Naive B cell (primary cell): ENCODE measurements around the gene PRKG1. TPM values are rescaled to one million over a fixed set of nuclear protein-coding genes. Genes with fewer than 3 reads are reported as not detected.

Experiments
- ATAC-seq, 2 donors: fragments of 150-1000 bp; cut with Tn5 transposase; 2 replicates each; pipeline ENCODE4 v1.10.0; 2021; ENCODE audit warnings: low read depth in 2 of 2, mild to moderate bottlenecking in 2 of 2, moderate library complexity in 2 of 2
- DNase-seq: peaks from one replicate; pipeline ENCODE4 v3.0.0; 2022
- H3K27ac Mint-ChIP-seq, 6 donors: one replicate each; pipeline ENCODE4 v1.8.0; 2020 to 2022; ENCODE audit warnings: mild to moderate bottlenecking in 6 of 6, mixed read lengths in 6 of 6, moderate library complexity in 5 of 6, inconsistent platforms in 2 of 6
- H3K27me3 Mint-ChIP-seq, 3 donors: one replicate each; pipeline ENCODE4 v1.8.0; 2021 to 2022; ENCODE audit warnings: mixed read lengths in 3 of 3, mild to moderate bottlenecking in 1 of 3
- H3K36me3 Mint-ChIP-seq, 2 donors: one replicate each; pipeline ENCODE4 v1.8.0; 2020 to 2022; ENCODE audit warnings: mixed read lengths in 2 of 2, inconsistent platforms in 1 of 2, mild to moderate bottlenecking in 1 of 2
- H3K4me1 Mint-ChIP-seq, 3 donors: one replicate each; pipeline ENCODE4 v1.8.0; 2020 to 2022; ENCODE audit warnings: mixed read lengths in 3 of 3, inconsistent platforms in 1 of 3, mild to moderate bottlenecking in 1 of 3, moderate library complexity in 1 of 3
- H3K4me3 Mint-ChIP-seq, 8 donors: one replicate each; pipeline ENCODE4 v1.8.0; 2020 to 2022; ENCODE audit warnings: mild to moderate bottlenecking in 8 of 8, mixed read lengths in 8 of 8, moderate library complexity in 8 of 8, inconsistent platforms in 2 of 8
- H3K9me3 Mint-ChIP-seq, 7 donors: one replicate each; pipeline ENCODE4 v1.8.0; 2020 to 2022; ENCODE audit warnings: mixed read lengths in 7 of 7, mild to moderate bottlenecking in 5 of 7, inconsistent platforms in 2 of 7, moderate library complexity in 1 of 7
- polyA plus RNA-seq, 6 donors: library from polyadenylated mRNA; unstranded; fragments of 300-500 nt; fragmentation: Illumina TruSeq; gene quantifications; one replicate each; pipeline ENCODE4 v1.2.3, GENCODE V29; 2021; ENCODE audit warnings: low read depth in 6 of 6

The PRKG1 gene
- polyA plus RNA-seq, 6 donors from 2014 or later: 0.21 TPM; not detected in 5

- DNase-seq: no peak
- Mint-ChIP-seq H3K4me3 (no peak overlapping the region), H3K9me3 (peaks cover 0 to 4% (median 0%) of the 10 kb centered on the region in 7 donors), H3K27me3 (peaks cover 4 to 6% (median 5%) of the 10 kb centered on the region in 3 donors), H3K4me1 (peaks cover 4 to 14% (median 10%) of the 10 kb centered on the region in 3 donors), H3K27ac (no peak overlapping the region), H3K36me3 (peaks cover 0 to 7% of the 10 kb centered on the region in 2 donors)
- no peak for ATAC-seq
Observed at GRCh38 chr10:51691135-51691534, 616.8 kb downstream of the PRKG1 start.

- peaks cover 26 to 42% (median 37%) of the 10 kb centered on the region in 3 donors for H3K4me1 Mint-ChIP-seq
- ATAC-seq: no peak
- peaks cover 0 to 4% (median 0%) of the 10 kb centered on the region in 7 donors for H3K9me3 Mint-ChIP-seq
- H3K27ac Mint-ChIP-seq: no peak overlapping the region
- peaks cover 7 to 13% of the 10 kb centered on the region in 2 donors for H3K36me3 Mint-ChIP-seq
- DNase-seq: no peak
- H3K27me3 Mint-ChIP-seq: no peaks in the 10 kb centered on the region
- H3K4me3 Mint-ChIP-seq: no peak overlapping the region
Observed at GRCh38 chr10:51694086-51694768, 619.9 kb downstream of the PRKG1 start.

- no peak for DNase-seq
- no peaks in the 10 kb centered on the region for H3K27me3 Mint-ChIP-seq
- H3K4me1 Mint-ChIP-seq: peaks cover 28 to 49% (median 39%) of the 10 kb centered on the region in 3 donors
- peak overlapping the region in 2 of 6 donors; percentile 57 to 58 for H3K27ac Mint-ChIP-seq
- peaks cover 0 to 2% (median 0%) of the 10 kb centered on the region in 7 donors for H3K9me3 Mint-ChIP-seq
- ATAC-seq: no peak
- H3K4me3 Mint-ChIP-seq: peak overlapping the region in 3 of 8 donors; percentile 20 to 94 (median 26)
- peaks cover 7 to 15% of the 10 kb centered on the region in 2 donors for H3K36me3 Mint-ChIP-seq
Observed at GRCh38 chr10:51696251-51696650, 622.0 kb downstream of the PRKG1 start.

GRCh38 chr10:51698473-51699063 lies 624.3 kb downstream of the PRKG1 start:
- DNase-seq (no peak), ATAC-seq (no peak)
- peaks cover 0 to 2% (median 0%) of the 10 kb centered on the region in 7 donors for H3K9me3 Mint-ChIP-seq
- no peaks in the 10 kb centered on the region for H3K27me3 Mint-ChIP-seq
- H3K27ac Mint-ChIP-seq: peak overlapping the region; percentile 98 to 100 (median 99)
- H3K36me3 Mint-ChIP-seq: peaks cover 7 to 15% of the 10 kb centered on the region in 2 donors
- peak overlapping the region; percentile 94 to 100 (median 99) for H3K4me3 Mint-ChIP-seq
- H3K4me1 Mint-ChIP-seq: peaks cover 28 to 49% (median 39%) of the 10 kb centered on the region in 3 donors

- DNase-seq (no peak), ATAC-seq (peak; percentile 24 to 25)
- peak overlapping the region; percentile 98 to 100 (median 99) for H3K27ac Mint-ChIP-seq
- H3K27me3 Mint-ChIP-seq: peaks cover 0 to 1% (median under 1%) of the 10 kb centered on the region in 3 donors
- peaks cover 0 to 2% (median 0%) of the 10 kb centered on the region in 7 donors for H3K9me3 Mint-ChIP-seq
- peak overlapping the region; percentile 94 to 100 (median 99) for H3K4me3 Mint-ChIP-seq
- H3K4me1 Mint-ChIP-seq: peaks cover 28 to 49% (median 39%) of the 10 kb centered on the region in 3 donors
- peaks cover 7 to 15% of the 10 kb centered on the region in 2 donors for H3K36me3 Mint-ChIP-seq
Observed at GRCh38 chr10:51699145-51699474, 624.8 kb downstream of the PRKG1 start.

- Mint-ChIP-seq H3K4me3 (peak within 1 kb of the TSS; percentile 94 to 100 (median 99)), H3K4me1 (peaks cover 28 to 49% (median 39%) of the 10 kb centered on the region in 3 donors)
Observed at GRCh38 chr10:51699475-51700227, 625.4 kb downstream of the PRKG1 start, which contains the start of gene CSTF2T. Gene CSTF2T, minus strand, starts transcription at chr10:51699595. Its CDS starts 46 bp downstream, at chr10:51699549.

GRCh38 chr10:51700228-51700817 lies 626.0 kb downstream of the PRKG1 start:
- Mint-ChIP-seq H3K36me3 (peaks cover 7 to 15% of the 10 kb centered on the region in 2 donors), H3K27me3 (peaks cover 0 to 13% (median 4%) of the 10 kb centered on the region in 3 donors), H3K4me1 (peaks cover 28 to 43% (median 38%) of the 10 kb centered on the region in 3 donors), H3K9me3 (peaks cover 0 to 2% (median 0%) of the 10 kb centered on the region in 7 donors), H3K4me3 (peak overlapping the region; percentile 94 to 100 (median 99)), H3K27ac (peak overlapping the region; percentile 98 to 100 (median 99))
- DNase-seq: peak; percentile 6
- no peak for ATAC-seq

More at GRCh38 chr10:51699475-51700227, 625.4 kb downstream of the PRKG1 start, which contains the start of gene CSTF2T:
- peaks cover 7 to 15% of the 10 kb centered on the region in 2 donors for H3K36me3 Mint-ChIP-seq
- H3K27ac Mint-ChIP-seq: peak within 1 kb of the TSS; percentile 98 to 100 (median 99)
- H3K9me3 Mint-ChIP-seq: peaks cover 0 to 2% (median 0%) of the 10 kb centered on the region in 7 donors
- peaks cover 0 to 7% (median 4%) of the 10 kb centered on the region in 3 donors for H3K27me3 Mint-ChIP-seq
- peak; percentile 92 for DNase-seq
- ATAC-seq: peak; percentile 91

GRCh38 chr10:51705774-51706173 lies 631.5 kb downstream of the PRKG1 start:
- DNase-seq (no peak), ATAC-seq (no peak)
- Mint-ChIP-seq H3K36me3 (no peaks in the 10 kb centered on the region), H3K27me3 (peaks cover 9 to 19% (median 16%) of the 10 kb centered on the region in 3 donors), H3K4me3 (no peak overlapping the region), H3K27ac (no peak overlapping the region), H3K9me3 (no peaks in the 10 kb centered on the region), H3K4me1 (no peaks in the 10 kb centered on the region)

- H3K4me1 Mint-ChIP-seq: no peaks in the 10 kb centered on the region
Observed at GRCh38 chr10:51706225-51706624, 631.9 kb downstream of the PRKG1 start.

GRCh38 chr10:51707392-51707791 lies 633.1 kb downstream of the PRKG1 start:
- no peak for ATAC-seq
- peaks cover 14 to 25% (median 24%) of the 10 kb centered on the region in 3 donors for H3K27me3 Mint-ChIP-seq
- no peaks in the 10 kb centered on the region for H3K36me3 Mint-ChIP-seq
- no peaks in the 10 kb centered on the region for H3K4me1 Mint-ChIP-seq
- no peak overlapping the region for H3K4me3 Mint-ChIP-seq
- DNase-seq: no peak
- no peak overlapping the region for H3K27ac Mint-ChIP-seq
- no peaks in the 10 kb centered on the region for H3K9me3 Mint-ChIP-seq

More at GRCh38 chr10:51706225-51706624, 631.9 kb downstream of the PRKG1 start:
- H3K27ac Mint-ChIP-seq: no peak overlapping the region
- no peak overlapping the region for H3K4me3 Mint-ChIP-seq
- H3K9me3 Mint-ChIP-seq: no peaks in the 10 kb centered on the region
- H3K36me3 Mint-ChIP-seq: no peaks in the 10 kb centered on the region
- ATAC-seq (no peak), DNase-seq (no peak)
- peaks cover 9 to 21% (median 20%) of the 10 kb centered on the region in 3 donors for H3K27me3 Mint-ChIP-seq

GRCh38 chr10:51707821-51708424 lies 633.6 kb downstream of the PRKG1 start:
- Mint-ChIP-seq H3K9me3 (no peaks in the 10 kb centered on the region), H3K36me3 (no peaks in the 10 kb centered on the region), H3K4me3 (no peak overlapping the region), H3K27ac (no peak overlapping the region), H3K27me3 (peaks cover 14 to 25% (median 24%) of the 10 kb centered on the region in 3 donors), H3K4me1 (no peaks in the 10 kb centered on the region)
- ATAC-seq: no peak
- DNase-seq: no peak

- H3K27ac Mint-ChIP-seq: no peak overlapping the region
- no peak for DNase-seq
- peaks cover 14 to 25% (median 24%) of the 10 kb centered on the region in 3 donors for H3K27me3 Mint-ChIP-seq
- H3K9me3 Mint-ChIP-seq: no peaks in the 10 kb centered on the region
- H3K4me3 Mint-ChIP-seq: no peak overlapping the region
- no peaks in the 10 kb centered on the region for H3K4me1 Mint-ChIP-seq
- no peaks in the 10 kb centered on the region for H3K36me3 Mint-ChIP-seq
- ATAC-seq: no peak
Observed at GRCh38 chr10:51708609-51709008, 634.3 kb downstream of the PRKG1 start.
